H1 (cell line): ENCODE results near the gene SEMA4C. TPM values are rescaled to one million over a fixed set of nuclear protein-coding genes. Genes with fewer than 3 reads are reported as not detected.

Source experiments
- ASH2L ChIP-seq: fragments of 200-600, 300-600 bp; sonication (generic); IDR thresholded peaks from one replicate; pipeline ENCODE4 v1.7.1; 2017; ENCODE audit warnings: low read length
- CEBPB ChIP-seq: IDR thresholded peaks from 2 replicates; pipeline ENCODE4 v1.6.1; 2012; ENCODE audit warnings: low read depth, low read length
- FOSL1 ChIP-seq: IDR thresholded peaks from 2 replicates; pipeline ENCODE4 v1.6.1; 2011; ENCODE audit warnings: mild to moderate bottlenecking, low read depth, low read length, moderate library complexity; ENCODE audit not compliant: insufficient read depth
- KDM1A ChIP-seq: fragments of 200-600, 300-600 bp; sonication (generic); IDR thresholded peaks from 2 replicates; pipeline ENCODE4 v1.7.1; 2016; ENCODE audit warnings: mild to moderate bottlenecking, low read length, borderline replicate concordance
- NRF1 ChIP-seq: IDR thresholded peaks from 2 replicates; pipeline ENCODE4 v1.6.1; 2011; ENCODE audit warnings: mild to moderate bottlenecking, low read depth, low read length, improper control_type of control experiment
- POLR2AphosphoS5 ChIP-seq: IDR thresholded peaks from 2 replicates; pipeline ENCODE4 v1.6.1; 2011; ENCODE audit warnings: low read depth, low read length
- POU5F1 ChIP-seq: IDR thresholded peaks from 2 replicates; pipeline ENCODE4 v1.6.1; 2011; ENCODE audit warnings: low read depth, mild to moderate bottlenecking, low read length, moderate library complexity
- RNF2 ChIP-seq: fragments of 200-900, 300-1000 bp; sonication (generic); IDR thresholded peaks from 2 replicates; pipeline ENCODE4 v1.7.1; 2016; ENCODE audit warnings: borderline replicate concordance, low read depth, mild to moderate bottlenecking, antibody characterized with exemption, low read length; ENCODE audit not compliant: poor library complexity, severe bottlenecking; ENCODE audit errors: missing control alignments
- SIN3A ChIP-seq, 2 experiments: IDR thresholded peaks in 1 of 2; conservative IDR thresholded peaks in 1 of 2; 2 replicates each; pipeline ENCODE4 v1.6.1; 2011 to 2012; ENCODE audit warnings: low read length in 2 of 2, improper control_type of control experiment in 1 of 2, low read depth in 1 of 2, mild to moderate bottlenecking in 1 of 2
- SIRT6 ChIP-seq: IDR thresholded peaks from one replicate; pipeline ENCODE4 v1.7.1; 2012; ENCODE audit warnings: low read length, inconsistent platforms
- SIX5 ChIP-seq: IDR thresholded peaks from 2 replicates; pipeline ENCODE4 v1.6.1; 2011; ENCODE audit warnings: mild to moderate bottlenecking, low read depth, low read length
- SP1 ChIP-seq: IDR thresholded peaks from 2 replicates; pipeline ENCODE4 v1.6.1; 2011; ENCODE audit warnings: low read depth, low read length
- SP2 ChIP-seq: IDR thresholded peaks from 2 replicates; pipeline ENCODE4 v1.6.1; 2012; ENCODE audit warnings: mild to moderate bottlenecking, low read length, inconsistent platforms
- SP4 ChIP-seq: IDR thresholded peaks from 2 replicates; pipeline ENCODE4 v1.6.1; 2012; ENCODE audit warnings: low read length, inconsistent platforms
- SUZ12 ChIP-seq: fragments of 200-600 bp; sonication (generic); IDR thresholded peaks from 2 replicates; pipeline ENCODE4 v1.6.1; 2012; ENCODE audit warnings: mild to moderate bottlenecking, inconsistent platforms, low read length, moderate library complexity, mixed read lengths
- TAF1 ChIP-seq: IDR thresholded peaks from 2 replicates; pipeline ENCODE4 v1.6.1; 2011; ENCODE audit warnings: mild to moderate bottlenecking, low read depth, low read length
- TAF7 ChIP-seq: optimal IDR thresholded peaks from 2 replicates; pipeline ENCODE3; 2011; ENCODE audit warnings: low read depth, mild to moderate bottlenecking, inconsistent platforms, low read length, moderate library complexity, borderline replicate concordance
- TEAD4 ChIP-seq: IDR thresholded peaks from 2 replicates; pipeline ENCODE4 v1.6.1; 2012; ENCODE audit warnings: low read depth, low read length, inconsistent platforms, mixed read lengths
- polyA plus RNA-seq, 7 experiments: library from polyadenylated mRNA; depleted of rRNA in 3 of 7; stranded (reverse) in 5 of 7; unstranded in 2 of 7; fragments of >200 nt in 5 of 7; fragments of 200-250 nt in 2 of 7; gene quantifications; 1 replicate in 5 of 7; 2 replicates in 1 of 7; 4 replicates in 1 of 7; pipeline versions ENCODE4 v1.2.1 to v1.2.3, GENCODE V29; 2011 to 2013; ENCODE audit warnings: missing spikeins in 2 of 7, mixed read lengths in 2 of 7
- total RNA-seq: library from RNA; stranded (reverse); fragmentation: NEBNext Ultra II Directional; extraction: Animal tissue kit (Norgen Biotek cat#: 25700); gene quantifications from 2 replicates; pipeline ENCODE4 v1.2.1, GENCODE V29; 2021
- TF ChIP-seq, protein P1 (sequence below): IDR thresholded peaks from 2 replicates; pipeline ENCODE4 v1.6.1; 2012; ENCODE audit warnings: inconsistent platforms
- TF ChIP-seq, protein P2 (sequence below), 3 experiments: IDR thresholded peaks; 1 replicate in 2 of 3; 2 replicates in 1 of 3; pipeline versions ENCODE4 v1.5.1 to v1.6.1; 2011; ENCODE audit warnings: low read length in 3 of 3, mild to moderate bottlenecking in 3 of 3, inconsistent platforms in 2 of 3, low read depth in 1 of 3, moderate library complexity in 1 of 3; ENCODE audit not compliant: insufficient read depth in 1 of 3; ENCODE audit errors: control extremely low read depth in 1 of 3
- TF ChIP-seq, protein P3 (sequence below): IDR thresholded peaks from 2 replicates; pipeline ENCODE4 v1.6.1; 2012; ENCODE audit warnings: inconsistent platforms

The SEMA4C gene
- total and polyA plus RNA-seq, 2 of the 8 experiments (the other 6 are each of a cell fraction or from before 2014, with no cell fraction given) = 47.5 to 67.3 TPM

DNA sequence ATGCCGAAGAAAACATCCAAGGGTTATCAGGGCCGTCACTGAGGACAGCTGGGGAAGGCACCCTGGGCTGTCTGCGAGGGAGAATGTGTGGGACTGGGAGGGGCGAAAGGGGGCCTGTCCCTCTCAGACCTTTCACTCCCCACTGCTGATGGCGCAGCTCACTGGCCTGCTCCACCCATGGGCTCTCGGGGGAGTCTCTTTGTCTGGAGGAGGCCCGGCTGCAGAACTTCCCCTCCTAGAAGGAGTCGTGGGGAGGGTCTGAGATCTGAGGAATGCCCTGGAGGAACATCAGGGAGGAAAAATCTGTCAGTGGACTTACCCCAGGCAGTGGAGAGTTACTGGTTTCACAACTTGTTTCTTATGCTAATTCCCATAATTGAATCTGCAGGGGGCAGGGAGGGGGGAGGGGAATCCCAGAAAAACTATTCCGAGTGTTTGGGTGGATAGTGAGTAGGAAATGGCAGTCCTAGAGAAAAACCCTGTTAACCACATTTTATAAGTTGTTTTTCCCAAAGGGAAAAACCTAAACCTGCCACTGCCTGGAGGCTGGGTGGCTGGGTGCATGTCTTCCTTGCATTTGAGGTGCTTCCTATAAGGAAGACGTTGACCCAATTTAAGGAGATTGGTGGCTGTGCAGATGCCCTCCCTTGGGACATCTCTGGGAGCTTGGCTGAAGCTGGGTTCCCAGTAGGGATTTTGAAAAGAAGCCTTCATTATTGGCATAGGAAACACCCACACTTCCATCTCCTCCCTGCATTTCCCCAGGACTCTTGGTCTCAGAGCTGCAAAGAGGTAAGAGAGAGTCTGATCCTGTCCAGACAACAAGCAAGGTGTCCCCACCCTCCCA lies 11.7 kb upstream of the SEMA4C start (continued):
- TF ChIP-seq TAF7 (peak; percentile 32), KDM1A (no peak), SIX5 (no peak), SP4 (no peak), POLR2AphosphoS5 (no peak), TAF1 (0 out of 2 replicates have a peak, but pooled peaks have one; percentile 12), NRF1 (no peak), SIRT6 (no peak), SUZ12 (no peak), TEAD4 (no peak), FOSL1 (no peak), SP2 (no peak), SP1 (peak; percentile 75), RNF2 (no peak), CEBPB (peak; percentile 83), SIN3A (conservative IDR thresholded peaks at IDR 0.05 in 1 of 2, IDR thresholded peaks at IDR 0.05 in 1 of 2; ENCODE audit: low read depth in 1 of 2, low read length in 2 of 2) (no peak), ASH2L (peak; percentile 76), POU5F1 (peak; percentile 81; the same call in 1 of the 2 replicates)
- TF ChIP-seq, protein P1, sequence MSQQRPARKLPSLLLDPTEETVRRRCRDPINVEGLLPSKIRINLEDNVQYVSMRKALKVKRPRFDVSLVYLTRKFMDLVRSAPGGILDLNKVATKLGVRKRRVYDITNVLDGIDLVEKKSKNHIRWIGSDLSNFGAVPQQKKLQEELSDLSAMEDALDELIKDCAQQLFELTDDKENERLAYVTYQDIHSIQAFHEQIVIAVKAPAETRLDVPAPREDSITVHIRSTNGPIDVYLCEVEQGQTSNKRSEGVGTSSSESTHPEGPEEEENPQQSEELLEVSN = no peak
- TF ChIP-seq, protein P2, sequence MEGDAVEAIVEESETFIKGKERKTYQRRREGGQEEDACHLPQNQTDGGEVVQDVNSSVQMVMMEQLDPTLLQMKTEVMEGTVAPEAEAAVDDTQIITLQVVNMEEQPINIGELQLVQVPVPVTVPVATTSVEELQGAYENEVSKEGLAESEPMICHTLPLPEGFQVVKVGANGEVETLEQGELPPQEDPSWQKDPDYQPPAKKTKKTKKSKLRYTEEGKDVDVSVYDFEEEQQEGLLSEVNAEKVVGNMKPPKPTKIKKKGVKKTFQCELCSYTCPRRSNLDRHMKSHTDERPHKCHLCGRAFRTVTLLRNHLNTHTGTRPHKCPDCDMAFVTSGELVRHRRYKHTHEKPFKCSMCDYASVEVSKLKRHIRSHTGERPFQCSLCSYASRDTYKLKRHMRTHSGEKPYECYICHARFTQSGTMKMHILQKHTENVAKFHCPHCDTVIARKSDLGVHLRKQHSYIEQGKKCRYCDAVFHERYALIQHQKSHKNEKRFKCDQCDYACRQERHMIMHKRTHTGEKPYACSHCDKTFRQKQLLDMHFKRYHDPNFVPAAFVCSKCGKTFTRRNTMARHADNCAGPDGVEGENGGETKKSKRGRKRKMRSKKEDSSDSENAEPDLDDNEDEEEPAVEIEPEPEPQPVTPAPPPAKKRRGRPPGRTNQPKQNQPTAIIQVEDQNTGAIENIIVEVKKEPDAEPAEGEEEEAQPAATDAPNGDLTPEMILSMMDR (IDR thresholded peaks at IDR 0.05; ENCODE audit: control extremely low read depth in 1 of 3, insufficient read depth in 1 of 3, low read depth in 1 of 3, low read length in 3 of 3) = no peak
- TF ChIP-seq, protein P3, sequence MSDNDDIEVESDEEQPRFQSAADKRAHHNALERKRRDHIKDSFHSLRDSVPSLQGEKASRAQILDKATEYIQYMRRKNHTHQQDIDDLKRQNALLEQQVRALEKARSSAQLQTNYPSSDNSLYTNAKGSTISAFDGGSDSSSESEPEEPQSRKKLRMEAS = no peak
